ENCODE measurements around the gene S1PR3. TPM values are rescaled to one million over a fixed set of nuclear protein-coding genes. Genes with fewer than 3 reads are reported as not detected.

Gene S1PR3
- total and polyA plus RNA-seq, 3 donors from 2014 or later = 4.5 to 7.2 (median 7.0) TPM

DNA sequence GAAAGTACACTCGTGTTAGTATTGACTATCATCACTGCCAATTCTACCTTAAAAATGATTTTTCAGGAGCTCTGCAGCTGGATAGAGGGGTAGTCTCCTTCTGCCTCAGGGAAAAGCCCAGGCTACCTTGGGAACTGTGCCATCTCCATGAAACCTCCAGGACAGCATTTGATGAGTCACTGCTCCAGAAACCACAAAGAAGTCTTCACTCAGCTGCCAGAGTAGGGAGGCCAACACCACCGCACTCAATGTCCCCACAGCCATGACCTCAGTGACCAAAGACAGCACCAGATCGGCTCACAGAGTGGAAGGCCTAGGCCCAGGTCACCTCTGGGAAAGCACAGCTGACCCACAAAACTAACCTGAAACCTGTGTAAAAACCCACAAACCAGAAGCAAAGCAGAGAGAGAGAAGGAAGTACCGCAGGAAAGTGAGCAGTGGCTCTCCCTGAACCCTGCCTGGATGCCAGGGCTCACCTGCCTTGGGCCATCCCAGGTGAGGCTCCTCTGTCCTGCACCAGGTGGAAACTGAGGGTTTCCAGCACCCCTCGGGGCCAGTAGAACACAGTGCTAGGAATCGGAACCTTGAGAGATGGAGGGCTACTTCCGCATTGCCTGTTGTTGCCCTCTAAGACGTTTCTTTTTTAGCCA lies 30.0 kb downstream of the S1PR3 start:
- TF ChIP-seq, protein P1, sequence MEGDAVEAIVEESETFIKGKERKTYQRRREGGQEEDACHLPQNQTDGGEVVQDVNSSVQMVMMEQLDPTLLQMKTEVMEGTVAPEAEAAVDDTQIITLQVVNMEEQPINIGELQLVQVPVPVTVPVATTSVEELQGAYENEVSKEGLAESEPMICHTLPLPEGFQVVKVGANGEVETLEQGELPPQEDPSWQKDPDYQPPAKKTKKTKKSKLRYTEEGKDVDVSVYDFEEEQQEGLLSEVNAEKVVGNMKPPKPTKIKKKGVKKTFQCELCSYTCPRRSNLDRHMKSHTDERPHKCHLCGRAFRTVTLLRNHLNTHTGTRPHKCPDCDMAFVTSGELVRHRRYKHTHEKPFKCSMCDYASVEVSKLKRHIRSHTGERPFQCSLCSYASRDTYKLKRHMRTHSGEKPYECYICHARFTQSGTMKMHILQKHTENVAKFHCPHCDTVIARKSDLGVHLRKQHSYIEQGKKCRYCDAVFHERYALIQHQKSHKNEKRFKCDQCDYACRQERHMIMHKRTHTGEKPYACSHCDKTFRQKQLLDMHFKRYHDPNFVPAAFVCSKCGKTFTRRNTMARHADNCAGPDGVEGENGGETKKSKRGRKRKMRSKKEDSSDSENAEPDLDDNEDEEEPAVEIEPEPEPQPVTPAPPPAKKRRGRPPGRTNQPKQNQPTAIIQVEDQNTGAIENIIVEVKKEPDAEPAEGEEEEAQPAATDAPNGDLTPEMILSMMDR (IDR thresholded peaks at IDR 0.05) = no peak
- TF ChIP-seq POLR2A (IDR thresholded peaks at IDR 0.05) = no peak
- H3K4me3 ChIP-seq = no peak overlapping the region
- H3K9me3 ChIP-seq = no peaks in the 10 kb centered on the region
- no peaks in the 10 kb centered on the region for H3K36me3 ChIP-seq (ENCODE audit: low read depth, missing control alignments)
- DNase-seq = peak; percentile 69
- no peaks in the 10 kb centered on the region for H3K27me3 ChIP-seq
- intact Hi-C loops (cut with DNase I; ENCODE audit: low total_unique reads) = no loop called here
- WGBS, 2 donors = 44 to 56% methylated on average over 8 of the region's 8 CpGs
- peak overlapping the region; percentile 18 to 61 for H3K27ac ChIP-seq
- peaks cover 34% of the 10 kb centered on the region for H3K4me1 ChIP-seq

DNA sequence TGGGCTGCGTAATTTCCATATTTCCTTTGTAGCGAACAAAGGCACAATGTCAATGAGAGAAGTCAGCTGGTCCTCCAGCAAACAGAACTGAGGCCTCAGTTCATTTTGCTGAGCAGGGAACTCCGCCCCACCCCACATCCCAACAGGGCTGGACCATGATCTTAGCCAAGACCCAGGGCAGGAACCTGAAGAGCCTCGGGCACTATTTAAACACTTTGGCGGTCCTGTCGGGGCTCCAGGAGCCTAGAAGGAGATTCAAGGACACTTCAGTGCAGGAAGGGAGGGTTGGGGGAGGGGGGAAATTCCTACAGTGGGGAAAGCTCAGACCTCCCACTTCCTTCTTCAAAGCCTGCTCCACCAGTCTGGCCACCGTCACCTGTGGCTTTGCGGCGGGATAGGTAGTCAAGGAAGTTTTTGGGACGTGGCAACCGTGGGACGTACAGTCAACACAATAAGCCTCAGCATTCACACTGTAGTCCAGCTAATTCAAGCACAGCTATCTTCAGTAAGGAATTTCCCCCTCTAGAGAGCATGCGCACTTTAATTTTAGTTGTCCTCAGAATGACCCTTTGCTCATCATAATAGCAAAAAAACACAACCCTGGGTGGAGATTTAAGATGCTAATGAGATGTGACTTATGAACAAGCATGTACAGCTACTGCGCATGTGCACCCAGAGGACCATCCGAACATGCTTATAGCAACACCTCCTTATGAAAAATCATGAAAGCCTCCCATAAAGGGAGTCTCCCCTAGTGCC lies 30.9 kb downstream of the S1PR3 start:
- Histone ChIP-seq H3K27ac (peak overlapping the region in 1 of 2 donors; percentile 61), H3K36me3 (ENCODE audit: low read depth, missing control alignments) (no peaks in the 10 kb centered on the region)

DNA sequence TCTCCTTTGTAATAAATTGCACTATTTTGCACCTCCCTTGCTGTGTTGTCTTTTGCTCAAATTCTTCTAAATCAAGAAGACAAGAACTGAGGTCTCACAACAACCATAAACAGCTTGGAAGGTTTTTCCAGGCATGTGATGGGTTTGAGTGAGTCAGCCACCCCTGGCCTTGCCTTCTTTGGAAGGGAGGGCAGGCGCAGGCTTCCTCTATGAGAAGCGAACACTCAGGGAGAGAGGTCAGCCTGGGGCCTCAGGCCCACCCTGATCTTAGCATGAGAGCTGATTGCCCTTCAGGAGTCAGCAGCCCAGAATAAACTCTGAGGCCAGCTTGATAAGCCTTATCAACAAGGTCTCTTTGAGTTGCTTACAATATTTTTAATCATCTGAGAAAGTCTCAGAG lies 31.6 kb downstream of the S1PR3 start:
- H3K36me3 ChIP-seq (ENCODE audit: low read depth, missing control alignments) = no peaks in the 10 kb centered on the region
- peak overlapping the region; percentile 9 to 61 for H3K27ac ChIP-seq
- intact Hi-C loops (cut with DNase I; ENCODE audit: low total_unique reads) = no loop called here
- 39% methylated on average over 2 of the region's 2 CpGs for WGBS, 2 donors
- peaks cover 34% of the 10 kb centered on the region for H3K4me1 ChIP-seq
- TF ChIP-seq POLR2A (IDR thresholded peaks at IDR 0.05) = no peak
- TF ChIP-seq, protein P1 (IDR thresholded peaks at IDR 0.05) = no peak
- H3K4me3 ChIP-seq = no peak overlapping the region
- no peaks in the 10 kb centered on the region for H3K9me3 ChIP-seq
- H3K27me3 ChIP-seq = no peaks in the 10 kb centered on the region
- DNase-seq = peak; percentile 50

More for the DNA sequence above, 30.9 kb downstream of the S1PR3 start:
- H3K27me3 ChIP-seq = no peaks in the 10 kb centered on the region
- no peak overlapping the region for H3K4me3 ChIP-seq
- TF ChIP-seq, protein P1 (IDR thresholded peaks at IDR 0.05) = no peak
- no peak for TF ChIP-seq POLR2A (IDR thresholded peaks at IDR 0.05)
- DNase-seq = no peak
- H3K4me1 ChIP-seq = peaks cover 34% of the 10 kb centered on the region
- no peaks in the 10 kb centered on the region for H3K9me3 ChIP-seq
- intact Hi-C loops (cut with DNase I; ENCODE audit: low total_unique reads) = no loop called here
- 31 to 45% methylated on average over 15 of the region's 15 CpGs for WGBS, 2 donors

- 70 to 73% methylated on average over 3 of the region's 3 CpGs for WGBS, 2 donors
- intact Hi-C loops (cut with DNase I; ENCODE audit: low total_unique reads) = no loop called here
- H3K36me3 ChIP-seq (ENCODE audit: low read depth, missing control alignments) = no peaks in the 10 kb centered on the region
- no peak overlapping the region for H3K4me3 ChIP-seq
- no peaks in the 10 kb centered on the region for H3K9me3 ChIP-seq
- H3K4me1 ChIP-seq = peaks cover 34% of the 10 kb centered on the region
- peak overlapping the region; percentile 9 to 61 for H3K27ac ChIP-seq
- TF ChIP-seq POLR2A (IDR thresholded peaks at IDR 0.05) = no peak
- TF ChIP-seq, protein P1 (IDR thresholded peaks at IDR 0.05) = no peak
- no peaks in the 10 kb centered on the region for H3K27me3 ChIP-seq
- DNase-seq = no peak
These were observed 32.5 kb downstream of the S1PR3 start for GRCh38 chr9:89023740-89024139.

All from testis (tissue), 3 donors.